Tibial artery (tissue), 4 donors: ENCODE measurements around the gene TRIP11.

Source experiments
- DNase-seq, 2 donors: peaks; one replicate each; pipeline ENCODE4 v3.0.0-alpha.2; 2019
- H3K27ac ChIP-seq, 2 donors: fragments of 200-600 bp; sonication (generic) in 1 of 2; 1 replicate in 1 of 2; 2 replicates in 1 of 2; pipeline ENCODE4 v1.5.1; 2018 to 2019; ENCODE audit warnings: mild to moderate bottlenecking in 1 of 2
- H3K27me3 ChIP-seq, 2 donors: fragments of 200-600 bp; sonication (generic) in 1 of 2; one replicate each; pipeline versions ENCODE4 v1.5.1 to v1.6.0; 2016 to 2019
- H3K36me3 ChIP-seq, 3 donors: fragments of 200-600 bp; sonication (generic) in 2 of 3; one replicate each; pipeline ENCODE4 v1.5.1; 2016 to 2019; ENCODE audit warnings: mild to moderate bottlenecking in 2 of 3
- H3K4me1 ChIP-seq, 4 donors: fragments of 200-600 bp; sonication (generic) in 2 of 4; 1 replicate in 3 of 4; 2 replicates in 1 of 4; pipeline ENCODE4 v1.5.1; 2016 to 2019
- H3K4me3 ChIP-seq, 2 donors: fragments of 200-600 bp; sonication (generic) in 1 of 2; 1 replicate in 1 of 2; 2 replicates in 1 of 2; pipeline ENCODE4 v1.5.1; 2018 to 2019; ENCODE audit warnings: mild to moderate bottlenecking in 2 of 2
- H3K9me3 ChIP-seq, 3 donors: fragments of 200-600 bp; sonication (generic) in 1 of 3; one replicate each; pipeline ENCODE4 v1.5.1; 2016 to 2019
- CTCF ChIP-seq, 2 experiments: fragments of 200-600 bp in 1 of 2; fragments of 450-650 bp in 1 of 2; IDR thresholded peaks; one replicate each; pipeline ENCODE4 v1.5.1; 2017 to 2019; ENCODE audit warnings: antibody characterized with exemption in 2 of 2, mild to moderate bottlenecking in 1 of 2, moderate library complexity in 1 of 2
- intact Hi-C: fragments of 100-400 bp; cut with DNase I; formaldehyde crosslinking; loops from one replicate; pipeline ENCODE4 v1.15.0; 2023; ENCODE audit warnings: low total_unique reads

TRIP11 gene

GRCh38 chr14:91998667-91999570 is 40.9 kb downstream of the TRIP11 start:
- Histone ChIP-seq H3K4me1 (peaks cover 0 to 11% (median 2%) of the 10 kb centered on the region in 4 donors), H3K9me3 (no peaks in the 10 kb centered on the region), H3K27ac (no peak overlapping the region), H3K27me3 (no peaks in the 10 kb centered on the region), H3K36me3 (peaks cover 5 to 27% (median 10%) of the 10 kb centered on the region in 3 donors), H3K4me3 (no peak overlapping the region)
- no peak for DNase-seq
- no peak for TF ChIP-seq CTCF (IDR thresholded peaks at IDR 0.05)
- intact Hi-C loops, result loop anchor here (5.0 to 10.0 kb wide), 2 partner anchors 52 to 344 kb away; partner anchors contain the start of gene FBLN5

GRCh38 chr14:91997492-91997891 is 42.4 kb downstream of the TRIP11 start:
- H3K27ac ChIP-seq, result no peak overlapping the region
- peaks cover 0 to 11% (median 2%) of the 10 kb centered on the region in 4 donors for H3K4me1 ChIP-seq
- DNase-seq, result no peak
- intact Hi-C loops, result loop anchor here (5.0 to 10.0 kb wide), 2 partner anchors 50 to 343 kb away; partner anchors contain the start of gene FBLN5
- H3K9me3 ChIP-seq, result no peaks in the 10 kb centered on the region
- no peaks in the 10 kb centered on the region for H3K27me3 ChIP-seq
- no peak for TF ChIP-seq CTCF (IDR thresholded peaks at IDR 0.05)
- peaks cover 10 to 41% (median 17%) of the 10 kb centered on the region in 3 donors for H3K36me3 ChIP-seq
- no peak overlapping the region for H3K4me3 ChIP-seq

DNA sequence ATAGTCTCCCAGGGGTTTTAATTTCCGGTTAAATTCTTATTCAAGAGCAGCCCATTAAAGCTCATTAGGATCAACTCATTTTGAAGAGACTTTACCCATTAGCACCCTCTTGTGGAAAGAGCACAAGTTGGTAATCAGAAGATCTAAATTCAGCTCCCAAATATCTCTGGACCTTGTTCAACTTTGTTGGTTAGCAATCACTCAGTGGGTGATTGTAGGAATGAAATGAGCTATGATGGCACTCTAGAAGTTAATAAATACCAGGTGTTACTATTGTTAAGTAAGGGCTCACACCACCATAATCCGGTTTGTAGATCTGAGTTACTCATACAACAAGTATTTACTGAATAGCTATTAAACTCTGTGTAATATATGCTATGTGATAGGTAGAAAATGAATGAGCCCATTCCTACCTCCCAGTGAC is 42.9 kb downstream of the TRIP11 start:
- DNase-seq, result no peak
- intact Hi-C loops, result loop anchor here (5.0 to 10.0 kb wide), 2 partner anchors 50 to 342 kb away; partner anchors contain the start of gene FBLN5
- Histone ChIP-seq H3K27me3 (no peaks in the 10 kb centered on the region), H3K4me1 (peaks cover 0 to 11% (median 2%) of the 10 kb centered on the region in 4 donors), H3K36me3 (peaks cover 16 to 46% (median 22%) of the 10 kb centered on the region in 3 donors), H3K9me3 (no peaks in the 10 kb centered on the region), H3K27ac (no peak overlapping the region), H3K4me3 (no peak overlapping the region)
- peak; percentile 61 to 65 for TF ChIP-seq CTCF (IDR thresholded peaks at IDR 0.05)

DNA sequence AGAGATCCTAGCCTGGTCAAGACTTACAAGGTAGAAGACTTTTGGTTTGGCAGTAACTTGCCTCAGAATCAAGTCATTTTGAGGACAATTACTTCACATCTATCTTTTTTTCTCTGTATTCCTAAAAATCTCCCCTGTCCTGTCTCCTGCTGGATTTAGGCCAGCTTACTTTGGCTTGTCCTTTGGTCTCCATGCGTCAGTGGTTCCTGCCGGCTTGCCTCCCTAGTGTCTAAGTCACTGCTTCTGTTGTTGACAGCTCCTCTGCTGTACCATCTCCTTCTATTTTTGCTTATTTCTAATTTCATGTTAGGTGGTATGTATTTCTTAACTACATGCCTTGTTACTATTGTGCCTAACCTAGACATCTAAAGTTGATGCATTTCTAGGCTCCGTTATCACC is 52.7 kb downstream of the TRIP11 start:
- intact Hi-C loops, result no loop called here
- H3K4me1 ChIP-seq, result peaks cover 0 to 53% (median 35%) of the 10 kb centered on the region in 4 donors
- peaks cover 5 to 30% (median 26%) of the 10 kb centered on the region in 3 donors for H3K36me3 ChIP-seq
- peak; percentile 44 to 72 for DNase-seq
- TF ChIP-seq CTCF (IDR thresholded peaks at IDR 0.05), result no peak
- H3K27ac ChIP-seq, result peak overlapping the region; percentile 36 to 60
- no peaks in the 10 kb centered on the region for H3K9me3 ChIP-seq
- H3K4me3 ChIP-seq, result no peak overlapping the region
- no peaks in the 10 kb centered on the region for H3K27me3 ChIP-seq

DNA sequence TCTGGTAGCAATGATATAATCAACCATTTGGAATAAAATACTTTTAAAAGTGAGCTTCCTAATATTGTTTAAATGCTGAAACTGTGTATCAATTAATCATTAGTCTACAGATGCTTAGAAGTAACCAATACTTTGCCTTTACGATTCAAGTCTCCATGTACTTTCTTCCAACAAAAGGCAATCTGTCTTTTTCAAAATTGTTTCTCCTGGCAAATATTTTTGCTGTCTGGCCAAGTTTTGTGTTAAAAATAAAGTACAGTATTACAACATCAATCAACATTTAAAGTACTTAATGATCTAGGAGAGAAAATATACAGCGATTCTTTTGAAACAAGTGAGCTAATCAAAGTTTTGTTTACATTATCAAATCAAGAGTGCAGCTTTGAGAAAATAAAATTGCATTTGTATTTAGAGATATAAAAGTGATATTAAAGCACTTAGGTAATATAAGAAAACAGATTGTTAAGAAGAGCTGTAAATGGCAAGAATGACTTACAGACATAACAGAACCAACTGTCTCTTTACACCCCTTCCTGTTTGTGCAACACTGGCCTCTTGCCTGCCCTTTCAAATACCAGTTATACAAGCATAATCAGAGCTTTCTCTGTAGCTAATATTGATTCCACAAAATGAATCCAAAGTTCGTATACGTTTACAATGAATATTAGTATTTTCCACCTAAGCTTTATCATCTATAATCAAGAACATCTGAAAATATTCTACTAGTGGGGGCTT is 54.2 kb downstream of the TRIP11 start:
- peak in 1 of 2 donors; percentile 53 for DNase-seq
- H3K4me1 ChIP-seq, result peaks cover 0 to 64% (median 35%) of the 10 kb centered on the region in 4 donors
- H3K9me3 ChIP-seq, result no peaks in the 10 kb centered on the region
- H3K36me3 ChIP-seq, result peaks cover 0 to 16% (median 16%) of the 10 kb centered on the region in 3 donors
- peak overlapping the region; percentile 36 to 60 for H3K27ac ChIP-seq
- H3K27me3 ChIP-seq, result no peaks in the 10 kb centered on the region
- H3K4me3 ChIP-seq, result no peak overlapping the region
- intact Hi-C loops, result no loop called here
- no peak for TF ChIP-seq CTCF (IDR thresholded peaks at IDR 0.05)
